Activated naive CD4-positive, alpha-beta T cell treated with anti-CD3 and anti-CD28 coated beads for 36 hours (primary cell): Measurements from ENCODE around the gene ZNF324. TPM values are rescaled to one million over a fixed set of nuclear protein-coding genes. Genes with fewer than 3 reads are reported as not detected.
"Not testable (repeated sequence)": the region's sequence is repeated elsewhere in the genome, so short reads cannot be mapped to it uniquely, and the experiment has no call there.

Experiments used
- CTCF ChIA-PET: fragments of 350-600 bp; sonication (Branson Sonifier 250); formaldehyde crosslinking; loops from one replicate; lab custom pipeline; 2021; ENCODE audit warnings: antibody characterized with exemption; lab: Charles Lee
- DNase-seq: peaks from one replicate; pipeline ENCODE4 v3.0.0-alpha.2; 2020
- H3K27ac Mint-ChIP-seq: one replicate; pipeline ENCODE4 v1.8.0; 2021; ENCODE audit warnings: mild to moderate bottlenecking, mixed read lengths
- H3K27me3 Mint-ChIP-seq: one replicate; pipeline ENCODE4 v1.8.0; 2021; ENCODE audit warnings: low read depth, mixed read lengths
- H3K36me3 Mint-ChIP-seq: one replicate; pipeline ENCODE4 v1.8.0; 2021; ENCODE audit warnings: low read depth, mixed read lengths
- H3K4me1 Mint-ChIP-seq: one replicate; pipeline ENCODE4 v1.8.0; 2021; ENCODE audit warnings: low read depth, mixed read lengths
- H3K4me3 Mint-ChIP-seq: one replicate; pipeline ENCODE4 v1.8.0; 2021; ENCODE audit warnings: mild to moderate bottlenecking, moderate library complexity, mixed read lengths
- H3K9me3 Mint-ChIP-seq: one replicate; pipeline ENCODE4 v1.8.0; 2021; ENCODE audit warnings: mixed read lengths
- intact Hi-C: fragments of 100-400 bp; cut with micrococcal nuclease; formaldehyde crosslinking; loops from one replicate; pipeline ENCODE4 v1.15.1; 2023
- total RNA-seq, 2 experiments: library from RNA; stranded (reverse); gene quantifications; one replicate each; pipeline ENCODE4 v1.2.3, GENCODE V29; 2021

The ZNF324 gene
- total RNA-seq, 2 experiments from 2014 or later: 2.4 to 3.0 TPM

GRCh38 chr19:58491393-58491792 lies 24.5 kb downstream of the ZNF324 start:
- Mint-ChIP-seq H3K27me3 (no peaks in the 10 kb centered on the region), H3K36me3 (peaks cover 1% of the 10 kb centered on the region), H3K27ac (no peak overlapping the region), H3K9me3 (no peaks in the 10 kb centered on the region), H3K4me3 (no peak overlapping the region), H3K4me1 (peaks cover 13% of the 10 kb centered on the region)
- intact Hi-C loops: no loop called here
- CTCF ChIA-PET: no interaction called here
- no peak for DNase-seq

GRCh38 chr19:58492265-58492664 lies 25.4 kb downstream of the ZNF324 start:
- H3K27ac Mint-ChIP-seq: no peak overlapping the region
- no peaks in the 10 kb centered on the region for H3K27me3 Mint-ChIP-seq
- intact Hi-C loops: no loop called here
- no peak for DNase-seq
- no peak overlapping the region for H3K4me3 Mint-ChIP-seq
- no peaks in the 10 kb centered on the region for H3K9me3 Mint-ChIP-seq
- peaks cover 19% of the 10 kb centered on the region for H3K4me1 Mint-ChIP-seq
- CTCF ChIA-PET: no interaction called here
- peaks cover 1% of the 10 kb centered on the region for H3K36me3 Mint-ChIP-seq

- CTCF ChIA-PET: no interaction called here
- Mint-ChIP-seq H3K9me3 (peaks cover 9% of the 10 kb centered on the region), H3K27ac (no peak overlapping the region), H3K4me3 (peak overlapping the region; percentile 92), H3K36me3 (peaks cover 2% of the 10 kb centered on the region), H3K4me1 (peaks cover 23% of the 10 kb centered on the region), H3K27me3 (no peaks in the 10 kb centered on the region)
- intact Hi-C loops: loop anchor here (5.0 kb wide), 1 partner anchor 90 kb away; the partner anchor contains the start of gene ZNF584
- DNase-seq: no peak
These were observed 30.8 kb downstream of the ZNF324 start for GRCh38 chr19:58497634-58498170.

GRCh38 chr19:58498316-58499020 lies 31.6 kb downstream of the ZNF324 start:
- CTCF ChIA-PET: interaction anchor here (0.8 to 1.2 kb wide), 2 partner anchors 11 to 83 kb away, joined by 3 read pairs; no protein-coding TSS in a partner anchor
- no peak for DNase-seq
- peaks cover 2% of the 10 kb centered on the region for H3K36me3 Mint-ChIP-seq
- intact Hi-C loops: loop anchor here (1.0 to 5.0 kb wide), 12 partner anchors 16 to 315 kb away; partner anchors contain the start of genes ERVK3-1, MZF1, RPS5 and TRIM28
- H3K9me3 Mint-ChIP-seq: peaks cover 9% of the 10 kb centered on the region
- H3K27me3 Mint-ChIP-seq: no peaks in the 10 kb centered on the region
- H3K27ac Mint-ChIP-seq: no peak overlapping the region
- peaks cover 23% of the 10 kb centered on the region for H3K4me1 Mint-ChIP-seq
- H3K4me3 Mint-ChIP-seq: peak overlapping the region; percentile 92

- H3K27ac Mint-ChIP-seq: peak overlapping the region; percentile 81
- CTCF ChIA-PET: interaction anchor here (0.8 to 1.7 kb wide), 3 partner anchors 10 to 82 kb away, joined by 3 to 6 read pairs (median 3); partner anchors contain the start of gene ZBTB45
- H3K4me3 Mint-ChIP-seq: peak overlapping the region; percentile 92
- H3K27me3 Mint-ChIP-seq: no peaks in the 10 kb centered on the region
- peaks cover 9% of the 10 kb centered on the region for H3K9me3 Mint-ChIP-seq
- H3K4me1 Mint-ChIP-seq: peaks cover 23% of the 10 kb centered on the region
- H3K36me3 Mint-ChIP-seq: peaks cover 2% of the 10 kb centered on the region
- intact Hi-C loops: loop anchor here (1.0 to 5.0 kb wide), 12 partner anchors 15 to 316 kb away; partner anchors contain the start of genes ERVK3-1, MZF1, RPS5 and TRIM28
- peak; percentile 100 for DNase-seq
These were observed 32.4 kb downstream of the ZNF324 start for GRCh38 chr19:58499021-58499927.

- no peak for DNase-seq
- intact Hi-C loops: no loop called here
- Mint-ChIP-seq H3K36me3 (peaks cover 2% of the 10 kb centered on the region), H3K4me3 (no peak overlapping the region), H3K27me3 (no peaks in the 10 kb centered on the region), H3K4me1 (peaks cover 23% of the 10 kb centered on the region), H3K27ac (no peak overlapping the region), H3K9me3 (peaks cover 9% of the 10 kb centered on the region)
- CTCF ChIA-PET: interaction anchor here (0.6 to 1.7 kb wide), 3 partner anchors 12 to 20 kb away, joined by 3 to 6 read pairs (median 5); partner anchors contain the start of gene ZBTB45
These were observed 33.4 kb downstream of the ZNF324 start for GRCh38 chr19:58500242-58500641.

GRCh38 chr19:58507602-58508223 lies 40.8 kb downstream of the ZNF324 start:
- H3K9me3 Mint-ChIP-seq: peaks cover 11% of the 10 kb centered on the region
- H3K36me3 Mint-ChIP-seq, DNase-seq, H3K27ac Mint-ChIP-seq, intact Hi-C loops, H3K4me1 Mint-ChIP-seq, H3K4me3 Mint-ChIP-seq, CTCF ChIA-PET, H3K27me3 Mint-ChIP-seq: not testable (repeated sequence)

GRCh38 chr19:58509731-58510083 lies 42.8 kb downstream of the ZNF324 start:
- intact Hi-C loops: no loop called here
- H3K9me3 Mint-ChIP-seq: peaks cover 11% of the 10 kb centered on the region

GRCh38 chr19:58510084-58510862 lies 43.4 kb downstream of the ZNF324 start:
- no peaks in the 10 kb centered on the region for H3K27me3 Mint-ChIP-seq
- no peak overlapping the region for H3K27ac Mint-ChIP-seq
- DNase-seq: no peak
- CTCF ChIA-PET: interaction anchor here (0.9 kb wide), 1 partner anchor 9 kb away, joined by 3 read pairs; no protein-coding TSS in a partner anchor
- H3K36me3 Mint-ChIP-seq: peaks cover 4% of the 10 kb centered on the region
- intact Hi-C loops: no loop called here
- H3K9me3 Mint-ChIP-seq: peaks cover 11% of the 10 kb centered on the region
- peak overlapping the region; percentile 2 for H3K4me3 Mint-ChIP-seq
- H3K4me1 Mint-ChIP-seq: peaks cover 13% of the 10 kb centered on the region

More at GRCh38 chr19:58509731-58510083, 42.8 kb downstream of the ZNF324 start:
- H3K27ac Mint-ChIP-seq: no peak overlapping the region
- CTCF ChIA-PET: interaction anchor here (0.9 kb wide), 1 partner anchor 11 kb away, joined by 3 read pairs; no protein-coding TSS in a partner anchor
- no peaks in the 10 kb centered on the region for H3K27me3 Mint-ChIP-seq
- H3K4me1 Mint-ChIP-seq: peaks cover 9% of the 10 kb centered on the region
- DNase-seq: no peak
- H3K4me3 Mint-ChIP-seq: no peak overlapping the region
- peaks cover under 1% of the 10 kb centered on the region for H3K36me3 Mint-ChIP-seq

GRCh38 chr19:58511353-58512208 lies 44.7 kb downstream of the ZNF324 start, which contains the start of gene SLC27A5:
SLC27A5 (minus strand) TSS chr19:58511992; CDS start chr19:58511955, 37 bp downstream.
- H3K9me3 Mint-ChIP-seq: peaks cover 9% of the 10 kb centered on the region
- CTCF ChIA-PET: interaction anchor here (0.9 kb wide), 1 partner anchor 10 kb away, joined by 3 read pairs; no protein-coding TSS in a partner anchor
- H3K4me1 Mint-ChIP-seq: peaks cover 22% of the 10 kb centered on the region
- DNase-seq: no peak
- no peaks in the 10 kb centered on the region for H3K27me3 Mint-ChIP-seq
- no peak within 1 kb of the TSS for H3K4me3 Mint-ChIP-seq
- no peak within 1 kb of the TSS for H3K27ac Mint-ChIP-seq
- peaks cover 12% of the 10 kb centered on the region for H3K36me3 Mint-ChIP-seq
- intact Hi-C loops: no loop called here
